ENCODE data around the gene ERI2.
"Not testable (repeated sequence)": the region's sequence is repeated elsewhere in the genome, so short reads cannot be mapped to it uniquely, and the experiment has no call there.

ERI2 gene

GRCh38 chr16:20764448-20764847 lies 41.8 kb downstream of the ERI2 start:
- DNase-seq (ENCODE audit: low read depth in 1 of 2, low spot score in 1 of 2); H3K27me3 ChIP-seq (ENCODE audit: insufficient read depth, poor library complexity, severe bottlenecking); H3K4me3 ChIP-seq (replicated peaks; ENCODE audit: insufficient read depth, low read length); H3K27ac ChIP-seq (replicated peaks): not testable (repeated sequence)

DNA sequence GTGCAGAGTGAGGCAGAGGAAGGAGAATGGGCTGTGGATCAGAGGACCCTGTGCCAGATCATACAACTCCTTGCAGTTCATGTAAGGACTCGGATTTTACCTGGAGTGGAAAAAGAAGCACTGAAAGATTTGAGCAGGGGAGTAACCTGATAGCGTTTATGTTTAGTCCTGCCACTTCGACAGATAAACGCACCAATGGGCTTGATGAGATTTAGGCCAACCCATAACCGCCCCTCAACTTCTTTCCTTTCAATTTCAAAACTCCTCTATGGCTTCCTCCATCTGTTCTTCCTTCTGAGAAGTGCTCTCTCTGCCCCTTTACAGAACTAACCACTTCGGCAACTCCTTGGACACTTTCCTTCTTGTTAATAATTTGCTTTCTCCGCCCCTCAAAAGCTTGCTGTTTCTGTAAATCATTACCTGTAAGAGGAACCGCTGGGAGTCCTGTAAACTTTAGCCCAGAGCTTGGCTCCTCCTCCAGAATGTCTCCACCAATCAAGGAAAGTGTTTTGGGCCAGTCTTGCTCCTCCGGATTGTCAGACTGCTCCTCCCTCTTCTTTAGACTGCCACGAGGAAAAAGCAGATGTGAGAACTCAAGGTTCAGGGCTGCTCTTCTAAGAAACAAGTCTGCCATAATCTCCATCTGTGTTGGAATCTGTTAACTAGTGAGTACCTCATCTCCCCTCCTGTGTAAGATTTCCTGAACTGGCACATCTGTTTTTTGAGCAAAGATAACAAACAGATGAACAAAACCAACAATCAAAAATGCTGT lies 42.6 kb downstream of the ERI2 start, which contains the start of gene ACSM3:
Gene ACSM3 (plus strand): TSS at position 554 of the 772 bp plus-strand sequence. CDS start 6,021 bp downstream, outside the sequence.
- TF ChIP-seq POLR2AphosphoS5 (IDR thresholded peaks at IDR 0.05; ENCODE audit: low read depth) (no peak), GABPA (IDR thresholded peaks at IDR 0.05; ENCODE audit: low read depth) (no peak), SPI1 (IDR thresholded peaks at IDR 0.05; ENCODE audit: borderline replicate concordance, low read depth) (no peak)
- TF ChIP-seq, protein P1, sequence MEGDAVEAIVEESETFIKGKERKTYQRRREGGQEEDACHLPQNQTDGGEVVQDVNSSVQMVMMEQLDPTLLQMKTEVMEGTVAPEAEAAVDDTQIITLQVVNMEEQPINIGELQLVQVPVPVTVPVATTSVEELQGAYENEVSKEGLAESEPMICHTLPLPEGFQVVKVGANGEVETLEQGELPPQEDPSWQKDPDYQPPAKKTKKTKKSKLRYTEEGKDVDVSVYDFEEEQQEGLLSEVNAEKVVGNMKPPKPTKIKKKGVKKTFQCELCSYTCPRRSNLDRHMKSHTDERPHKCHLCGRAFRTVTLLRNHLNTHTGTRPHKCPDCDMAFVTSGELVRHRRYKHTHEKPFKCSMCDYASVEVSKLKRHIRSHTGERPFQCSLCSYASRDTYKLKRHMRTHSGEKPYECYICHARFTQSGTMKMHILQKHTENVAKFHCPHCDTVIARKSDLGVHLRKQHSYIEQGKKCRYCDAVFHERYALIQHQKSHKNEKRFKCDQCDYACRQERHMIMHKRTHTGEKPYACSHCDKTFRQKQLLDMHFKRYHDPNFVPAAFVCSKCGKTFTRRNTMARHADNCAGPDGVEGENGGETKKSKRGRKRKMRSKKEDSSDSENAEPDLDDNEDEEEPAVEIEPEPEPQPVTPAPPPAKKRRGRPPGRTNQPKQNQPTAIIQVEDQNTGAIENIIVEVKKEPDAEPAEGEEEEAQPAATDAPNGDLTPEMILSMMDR (IDR thresholded peaks at IDR 0.05; ENCODE audit: insufficient read depth, low read length) = no peak
- TF ChIP-seq, protein P2, sequence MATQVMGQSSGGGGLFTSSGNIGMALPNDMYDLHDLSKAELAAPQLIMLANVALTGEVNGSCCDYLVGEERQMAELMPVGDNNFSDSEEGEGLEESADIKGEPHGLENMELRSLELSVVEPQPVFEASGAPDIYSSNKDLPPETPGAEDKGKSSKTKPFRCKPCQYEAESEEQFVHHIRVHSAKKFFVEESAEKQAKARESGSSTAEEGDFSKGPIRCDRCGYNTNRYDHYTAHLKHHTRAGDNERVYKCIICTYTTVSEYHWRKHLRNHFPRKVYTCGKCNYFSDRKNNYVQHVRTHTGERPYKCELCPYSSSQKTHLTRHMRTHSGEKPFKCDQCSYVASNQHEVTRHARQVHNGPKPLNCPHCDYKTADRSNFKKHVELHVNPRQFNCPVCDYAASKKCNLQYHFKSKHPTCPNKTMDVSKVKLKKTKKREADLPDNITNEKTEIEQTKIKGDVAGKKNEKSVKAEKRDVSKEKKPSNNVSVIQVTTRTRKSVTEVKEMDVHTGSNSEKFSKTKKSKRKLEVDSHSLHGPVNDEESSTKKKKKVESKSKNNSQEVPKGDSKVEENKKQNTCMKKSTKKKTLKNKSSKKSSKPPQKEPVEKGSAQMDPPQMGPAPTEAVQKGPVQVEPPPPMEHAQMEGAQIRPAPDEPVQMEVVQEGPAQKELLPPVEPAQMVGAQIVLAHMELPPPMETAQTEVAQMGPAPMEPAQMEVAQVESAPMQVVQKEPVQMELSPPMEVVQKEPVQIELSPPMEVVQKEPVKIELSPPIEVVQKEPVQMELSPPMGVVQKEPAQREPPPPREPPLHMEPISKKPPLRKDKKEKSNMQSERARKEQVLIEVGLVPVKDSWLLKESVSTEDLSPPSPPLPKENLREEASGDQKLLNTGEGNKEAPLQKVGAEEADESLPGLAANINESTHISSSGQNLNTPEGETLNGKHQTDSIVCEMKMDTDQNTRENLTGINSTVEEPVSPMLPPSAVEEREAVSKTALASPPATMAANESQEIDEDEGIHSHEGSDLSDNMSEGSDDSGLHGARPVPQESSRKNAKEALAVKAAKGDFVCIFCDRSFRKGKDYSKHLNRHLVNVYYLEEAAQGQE (IDR thresholded peaks at IDR 0.05; ENCODE audit: insufficient replicate concordance, low read depth) = no peak
- Histone ChIP-seq H3K27ac (replicated peaks) (peak within 1 kb of the TSS; percentile 62), H3K4me3 (replicated peaks; ENCODE audit: insufficient read depth, low read length) (peak within 1 kb of the TSS; percentile 25), H3K27me3 (ENCODE audit: insufficient read depth, poor library complexity, severe bottlenecking) (no peaks in the 10 kb centered on the region)
- peak; percentile 57 to 87 for DNase-seq (ENCODE audit: low read depth in 1 of 2, low spot score in 1 of 2)

- no peak for TF ChIP-seq SPI1 (IDR thresholded peaks at IDR 0.05; ENCODE audit: borderline replicate concordance, low read depth)
- TF ChIP-seq, protein P2 (IDR thresholded peaks at IDR 0.05; ENCODE audit: insufficient replicate concordance, low read depth) = no peak
- TF ChIP-seq, protein P1 (IDR thresholded peaks at IDR 0.05; ENCODE audit: insufficient read depth, low read length) = no peak
- TF ChIP-seq GABPA (IDR thresholded peaks at IDR 0.05; ENCODE audit: low read depth) = no peak
- no peak for TF ChIP-seq POLR2AphosphoS5 (IDR thresholded peaks at IDR 0.05; ENCODE audit: low read depth)
- no peak for DNase-seq (ENCODE audit: low read depth in 1 of 2, low spot score in 1 of 2)
- H3K4me3 ChIP-seq (replicated peaks; ENCODE audit: insufficient read depth, low read length) = no peak overlapping the region
- H3K27ac ChIP-seq (replicated peaks) = peak overlapping the region; percentile 62; the same call in 1 of the 2 replicates
- no peaks in the 10 kb centered on the region for H3K27me3 ChIP-seq (ENCODE audit: insufficient read depth, poor library complexity, severe bottlenecking)
Observed at GRCh38 chr16:20762404-20763123, 43.7 kb downstream of the ERI2 start.

DNA sequence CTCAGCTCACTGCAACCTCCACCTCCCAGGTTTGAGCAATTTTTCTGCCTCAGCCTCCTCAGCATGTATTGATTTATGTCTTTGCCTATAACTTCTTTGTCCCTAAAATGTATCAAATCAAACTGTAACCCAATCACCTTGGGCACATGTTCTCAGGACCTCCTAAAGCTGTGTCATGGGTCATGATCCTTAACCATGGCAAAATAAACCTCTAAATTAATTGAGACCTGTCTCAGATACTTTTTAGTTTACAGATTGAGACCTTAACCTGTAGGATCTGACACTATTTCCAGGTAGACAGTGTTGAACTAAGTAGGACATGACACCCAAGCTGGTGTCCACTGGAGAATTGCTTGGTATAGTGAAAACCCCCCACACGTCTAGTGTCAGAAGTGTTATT lies 45.1 kb downstream of the ERI2 start:
- TF ChIP-seq POLR2AphosphoS5 (IDR thresholded peaks at IDR 0.05; ENCODE audit: low read depth) (no peak), GABPA (IDR thresholded peaks at IDR 0.05; ENCODE audit: low read depth) (no peak), SPI1 (IDR thresholded peaks at IDR 0.05; ENCODE audit: borderline replicate concordance, low read depth) (no peak)
- TF ChIP-seq, protein P2 (IDR thresholded peaks at IDR 0.05; ENCODE audit: insufficient replicate concordance, low read depth) = no peak
- TF ChIP-seq, protein P1 (IDR thresholded peaks at IDR 0.05; ENCODE audit: insufficient read depth, low read length) = no peak
- DNase-seq (ENCODE audit: low read depth in 1 of 2, low spot score in 1 of 2) = no peak
- Histone ChIP-seq H3K27ac (replicated peaks) (no peak overlapping the region), H3K27me3 (ENCODE audit: insufficient read depth, poor library complexity, severe bottlenecking) (no peaks in the 10 kb centered on the region), H3K4me3 (replicated peaks; ENCODE audit: insufficient read depth, low read length) (no peak overlapping the region)

Measured in HL-60 (cell line).